GM23338 (cell line): ENCODE data around the gene CELF4. TPM values are rescaled to one million over a fixed set of nuclear protein-coding genes. Genes with fewer than 3 reads are reported as not detected.

ENCODE experiments used
- ATAC-seq: fragments of 200-7000 bp; cut with Tn5 transposase; 3 replicates; pipeline ENCODE4 v1.9.1; 2020
- DNase-seq: peaks from one replicate; pipeline ENCODE4 v3.0.0-alpha.2; 2015; ENCODE audit warnings: low spot score
- H2AFZ ChIP-seq: fragments of 200-600 bp; sonication (generic); 2 replicates; pipeline ENCODE4 v1.8.0; 2016; ENCODE audit warnings: antibody characterized with exemption, mild to moderate bottlenecking, moderate library complexity
- H3F3A ChIP-seq: fragments of 200-600 bp; sonication (generic); replicated peaks from 2 replicates; pipeline ENCODE4 v1.8.0; 2017; ENCODE audit warnings: antibody characterized with exemption, mixed run types, low read depth
- H3K27ac ChIP-seq: fragments of 200-600 bp; sonication (generic); 2 replicates; pipeline ENCODE4 v1.6.1; 2016; ENCODE audit warnings: low read depth
- H3K27me3 ChIP-seq: fragments of 200-600 bp; sonication (generic); 2 replicates; pipeline ENCODE4 v1.8.0; 2016; ENCODE audit warnings: mild to moderate bottlenecking, mixed run types, moderate library complexity; ENCODE audit not compliant: insufficient read depth
- H3K36me3 ChIP-seq: fragments of 200-600 bp; sonication (generic); 2 replicates; pipeline ENCODE4 v1.8.0; 2016; ENCODE audit warnings: mild to moderate bottlenecking; ENCODE audit not compliant: insufficient read depth
- H3K4me1 ChIP-seq: fragments of 200-600 bp; sonication (generic); 2 replicates; pipeline ENCODE4 v1.8.0; 2016; ENCODE audit warnings: mild to moderate bottlenecking, moderate library complexity; ENCODE audit not compliant: insufficient read depth
- H3K4me2 ChIP-seq: fragments of 200-600 bp; sonication (generic); 2 replicates; pipeline ENCODE4 v1.7.1; 2017; ENCODE audit warnings: mixed run types
- H3K4me3 ChIP-seq: fragments of 200-600 bp; sonication (generic); 2 replicates; pipeline ENCODE4 v1.6.1; 2016; ENCODE audit warnings: mixed run types
- H3K79me2 ChIP-seq: fragments of 200-600 bp; sonication (generic); replicated peaks from 2 replicates; pipeline ENCODE4 v1.8.0; 2017; ENCODE audit warnings: mild to moderate bottlenecking; ENCODE audit not compliant: insufficient read depth
- H3K9me2 ChIP-seq: fragments of 200-600 bp; sonication (generic); 2 replicates; pipeline ENCODE4 v1.8.0; 2017; ENCODE audit not compliant: insufficient read depth
- H4K20me1 ChIP-seq: fragments of 200-600 bp; sonication (generic); replicated peaks from 2 replicates; pipeline ENCODE4 v1.8.0; 2017; ENCODE audit warnings: mild to moderate bottlenecking; ENCODE audit not compliant: insufficient read depth
- H3K27ac Mint-ChIP-seq: 2 replicates; pipeline ENCODE4 v1.8.0; 2020; ENCODE audit warnings: inconsistent platforms, mild to moderate bottlenecking, moderate library complexity, mixed read lengths
- H3K27me3 Mint-ChIP-seq: 3 replicates; pipeline ENCODE4 v1.8.0; 2022; ENCODE audit warnings: low read depth, mild to moderate bottlenecking, moderate library complexity, mixed read lengths, inconsistent platforms; ENCODE audit not compliant: insufficient read depth, poor library complexity
- H3K36me3 Mint-ChIP-seq: 3 replicates; pipeline ENCODE4 v1.8.0; 2021; ENCODE audit warnings: low read depth, mild to moderate bottlenecking, inconsistent platforms, moderate library complexity, mixed read lengths
- H3K4me1 Mint-ChIP-seq: 3 replicates; pipeline ENCODE4 v1.8.0; 2020; ENCODE audit warnings: mild to moderate bottlenecking, inconsistent platforms, mixed read lengths
- H3K4me3 Mint-ChIP-seq: 3 replicates; pipeline ENCODE4 v1.8.0; 2021; ENCODE audit warnings: moderate library complexity, mild to moderate bottlenecking, inconsistent platforms, mixed read lengths
- H3K9me3 Mint-ChIP-seq: 3 replicates; pipeline ENCODE4 v1.8.0; 2020; ENCODE audit warnings: moderate library complexity, mild to moderate bottlenecking, inconsistent platforms, mixed read lengths
- CREB1 ChIP-seq: fragments of 250-450 bp; sonication (Bioruptor Pico); IDR thresholded peaks from 2 replicates; pipeline ENCODE4 v1.5.0; 2020; ENCODE audit warnings: low read depth, mild to moderate bottlenecking, moderate library complexity
- EZH2 ChIP-seq: fragments of 200-600 bp; sonication (generic); IDR thresholded peaks from one replicate; pipeline ENCODE4 v1.8.0; 2017; ENCODE audit warnings: antibody characterized with exemption, mild to moderate bottlenecking, low read depth; ENCODE audit not compliant: unreplicated experiment
- EZH2phosphoT487 ChIP-seq: fragments of 200-600 bp; sonication (generic); IDR thresholded peaks from one replicate; pipeline ENCODE4 v1.8.1; 2018; ENCODE audit warnings: antibody characterized with exemption; ENCODE audit not compliant: unreplicated experiment
- JUNB ChIP-seq: IDR thresholded peaks from one replicate; pipeline ENCODE4 v1.6.1; 2016; ENCODE audit warnings: antibody characterized with exemption; ENCODE audit not compliant: unreplicated experiment
- NANOG ChIP-seq: IDR thresholded peaks from 2 replicates; pipeline ENCODE4 v1.6.1; 2016; ENCODE audit warnings: antibody characterized with exemption, borderline replicate concordance
- POLR2AphosphoS5 ChIP-seq: IDR thresholded peaks from 2 replicates; pipeline ENCODE4 v1.6.1; 2016; ENCODE audit warnings: antibody characterized with exemption, low read depth
- REST ChIP-seq: IDR thresholded peaks from one replicate; pipeline ENCODE4 v1.6.1; 2018; ENCODE audit warnings: antibody characterized with exemption; ENCODE audit not compliant: unreplicated experiment
- polyA plus RNA-seq: library from polyadenylated mRNA; unstranded; fragments of >200 nt; fragmentation: Nextera tagmentation; extraction: Ambion mirVana; gene quantifications from 2 replicates; pipeline ENCODE4 v1.2.1, GENCODE V29; 2016
- total RNA-seq: library from RNA; depleted of rRNA; stranded (reverse); fragments of >200 nt; shearing (Covaris generic); gene quantifications from 2 replicates; pipeline ENCODE4 v1.2.3, GENCODE V29; 2014
- TF ChIP-seq, protein P1 (sequence below): fragments of 250-450 bp; sonication (Bioruptor Pico); IDR thresholded peaks from 2 replicates; pipeline ENCODE4 v1.5.0; 2020; ENCODE audit warnings: mild to moderate bottlenecking, moderate library complexity

CELF4 gene
- total and polyA plus RNA-seq, 2 experiments from 2014 or later: 2.6 to 6.7 TPM

- H3K9me2 ChIP-seq: 0 out of 2 replicates have a peak, but pooled peaks cover 2% of the 10 kb centered on the region
- no peaks in the 10 kb centered on the region for H3F3A ChIP-seq
- no peak for TF ChIP-seq REST
- no peak for TF ChIP-seq JUNB
- no peak for TF ChIP-seq EZH2phosphoT487
- TF ChIP-seq POLR2AphosphoS5: no peak
- TF ChIP-seq EZH2: no peak
- no peak for TF ChIP-seq NANOG
- TF ChIP-seq CREB1 (CRISPR knock-in tag): no peak
- TF ChIP-seq, protein P1, sequence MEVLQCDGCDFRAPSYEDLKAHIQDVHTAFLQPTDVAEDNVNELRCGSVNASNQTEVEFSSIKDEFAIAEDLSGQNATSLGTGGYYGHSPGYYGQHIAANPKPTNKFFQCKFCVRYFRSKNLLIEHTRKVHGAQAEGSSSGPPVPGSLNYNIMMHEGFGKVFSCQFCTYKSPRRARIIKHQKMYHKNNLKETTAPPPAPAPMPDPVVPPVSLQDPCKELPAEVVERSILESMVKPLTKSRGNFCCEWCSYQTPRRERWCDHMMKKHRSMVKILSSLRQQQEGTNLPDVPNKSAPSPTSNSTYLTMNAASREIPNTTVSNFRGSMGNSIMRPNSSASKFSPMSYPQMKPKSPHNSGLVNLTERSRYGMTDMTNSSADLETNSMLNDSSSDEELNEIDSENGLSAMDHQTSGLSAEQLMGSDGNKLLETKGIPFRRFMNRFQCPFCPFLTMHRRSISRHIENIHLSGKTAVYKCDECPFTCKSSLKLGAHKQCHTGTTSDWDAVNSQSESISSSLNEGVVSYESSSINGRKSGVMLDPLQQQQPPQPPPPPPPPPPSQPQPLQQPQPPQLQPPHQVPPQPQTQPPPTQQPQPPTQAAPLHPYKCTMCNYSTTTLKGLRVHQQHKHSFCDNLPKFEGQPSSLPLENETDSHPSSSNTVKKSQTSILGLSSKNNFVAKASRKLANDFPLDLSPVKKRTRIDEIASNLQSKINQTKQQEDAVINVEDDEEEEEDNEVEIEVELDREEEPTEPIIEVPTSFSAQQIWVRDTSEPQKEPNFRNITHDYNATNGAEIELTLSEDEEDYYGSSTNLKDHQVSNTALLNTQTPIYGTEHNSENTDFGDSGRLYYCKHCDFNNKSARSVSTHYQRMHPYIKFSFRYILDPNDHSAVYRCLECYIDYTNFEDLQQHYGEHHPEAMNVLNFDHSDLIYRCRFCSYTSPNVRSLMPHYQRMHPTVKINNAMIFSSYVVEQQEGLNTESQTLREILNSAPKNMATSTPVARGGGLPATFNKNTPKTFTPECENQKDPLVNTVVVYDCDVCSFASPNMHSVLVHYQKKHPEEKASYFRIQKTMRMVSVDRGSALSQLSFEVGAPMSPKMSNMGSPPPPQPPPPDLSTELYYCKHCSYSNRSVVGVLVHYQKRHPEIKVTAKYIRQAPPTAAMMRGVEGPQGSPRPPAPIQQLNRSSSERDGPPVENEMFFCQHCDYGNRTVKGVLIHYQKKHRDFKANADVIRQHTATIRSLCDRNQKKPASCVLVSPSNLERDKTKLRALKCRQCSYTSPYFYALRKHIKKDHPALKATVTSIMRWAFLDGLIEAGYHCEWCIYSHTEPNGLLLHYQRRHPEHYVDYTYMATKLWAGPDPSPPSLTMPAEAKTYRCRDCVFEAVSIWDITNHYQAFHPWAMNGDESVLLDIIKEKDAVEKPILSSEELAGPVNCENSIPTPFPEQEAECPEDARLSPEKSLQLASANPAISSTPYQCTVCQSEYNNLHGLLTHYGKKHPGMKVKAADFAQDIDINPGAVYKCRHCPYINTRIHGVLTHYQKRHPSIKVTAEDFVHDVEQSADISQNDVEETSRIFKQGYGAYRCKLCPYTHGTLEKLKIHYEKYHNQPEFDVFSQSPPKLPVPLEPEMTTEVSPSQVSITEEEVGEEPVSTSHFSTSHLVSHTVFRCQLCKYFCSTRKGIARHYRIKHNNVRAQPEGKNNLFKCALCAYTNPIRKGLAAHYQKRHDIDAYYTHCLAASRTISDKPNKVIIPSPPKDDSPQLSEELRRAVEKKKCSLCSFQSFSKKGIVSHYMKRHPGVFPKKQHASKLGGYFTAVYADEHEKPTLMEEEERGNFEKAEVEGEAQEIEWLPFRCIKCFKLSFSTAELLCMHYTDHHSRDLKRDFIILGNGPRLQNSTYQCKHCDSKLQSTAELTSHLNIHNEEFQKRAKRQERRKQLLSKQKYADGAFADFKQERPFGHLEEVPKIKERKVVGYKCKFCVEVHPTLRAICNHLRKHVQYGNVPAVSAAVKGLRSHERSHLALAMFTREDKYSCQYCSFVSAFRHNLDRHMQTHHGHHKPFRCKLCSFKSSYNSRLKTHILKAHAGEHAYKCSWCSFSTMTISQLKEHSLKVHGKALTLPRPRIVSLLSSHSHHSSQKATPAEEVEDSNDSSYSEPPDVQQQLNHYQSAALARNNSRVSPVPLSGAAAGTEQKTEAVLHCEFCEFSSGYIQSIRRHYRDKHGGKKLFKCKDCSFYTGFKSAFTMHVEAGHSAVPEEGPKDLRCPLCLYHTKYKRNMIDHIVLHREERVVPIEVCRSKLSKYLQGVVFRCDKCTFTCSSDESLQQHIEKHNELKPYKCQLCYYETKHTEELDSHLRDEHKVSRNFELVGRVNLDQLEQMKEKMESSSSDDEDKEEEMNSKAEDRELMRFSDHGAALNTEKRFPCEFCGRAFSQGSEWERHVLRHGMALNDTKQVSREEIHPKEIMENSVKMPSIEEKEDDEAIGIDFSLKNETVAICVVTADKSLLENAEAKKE: no peak
- H4K20me1 ChIP-seq: no peaks in the 10 kb centered on the region
- H2AFZ ChIP-seq: no peak overlapping the region
- peaks cover 55% of the 10 kb centered on the region for H3K4me1 ChIP-seq
- H3K4me3 ChIP-seq: no peak overlapping the region
- no peaks in the 10 kb centered on the region; the same call in 1 of the 3 replicates for H3K9me3 Mint-ChIP-seq
- peaks cover 20% of the 10 kb centered on the region for H3K27me3 Mint-ChIP-seq
- no peaks in the 10 kb centered on the region for H3K36me3 Mint-ChIP-seq
- no peak overlapping the region for H3K27ac ChIP-seq
- DNase-seq (no peak), ATAC-seq (no peak)
- H3K4me2 ChIP-seq: no peak overlapping the region
- H3K27ac Mint-ChIP-seq: no peak overlapping the region
- no peaks in the 10 kb centered on the region for H3K36me3 ChIP-seq
- H3K79me2 ChIP-seq: no peaks in the 10 kb centered on the region
- no peak overlapping the region for H3K4me3 Mint-ChIP-seq
- H3K27me3 ChIP-seq: peaks cover 18% of the 10 kb centered on the region
- H3K4me1 Mint-ChIP-seq: peaks cover 62% of the 10 kb centered on the region
Observed at GRCh38 chr18:37575646-37576045, 10.0 kb upstream of the CELF4 start.
